Liver (tissue), 9 donors: Measurements from ENCODE around the gene STOML1. TPM values are rescaled to one million over a fixed set of nuclear protein-coding genes. Genes with fewer than 3 reads are reported as not detected.

Experiments used
- DNase-seq: peaks from one replicate; pipeline ENCODE4 v3.0.0-alpha.2; 2017; ENCODE audit warnings: low spot score
- H3K27ac ChIP-seq, 2 donors: one replicate each; pipeline ENCODE4 v1.7.0; 2013; ENCODE audit warnings: inconsistent platforms in 2 of 2, low read length in 2 of 2, control low read depth in 1 of 2, low read depth in 1 of 2, mild to moderate bottlenecking in 1 of 2
- H3K27me3 ChIP-seq, 4 donors: one replicate each; pipeline versions ENCODE4 v1.6.1 to v1.7.0; 2013; ENCODE audit warnings: low read length in 3 of 4, inconsistent platforms in 1 of 4, mild to moderate bottlenecking in 1 of 4, moderate library complexity in 1 of 4; ENCODE audit not compliant: control insufficient read depth in 4 of 4, insufficient read depth in 4 of 4
- H3K36me3 ChIP-seq, 4 donors: one replicate each; pipeline versions ENCODE4 v1.6.1 to v1.7.0; 2013; ENCODE audit warnings: low read length in 3 of 4, mild to moderate bottlenecking in 3 of 4, low read depth in 1 of 4, moderate library complexity in 1 of 4; ENCODE audit not compliant: control insufficient read depth in 4 of 4, insufficient read depth in 3 of 4
- H3K4me1 ChIP-seq, 4 donors: one replicate each; pipeline versions ENCODE4 v1.6.1 to v1.7.0; 2013; ENCODE audit warnings: low read length in 3 of 4, mild to moderate bottlenecking in 3 of 4, moderate library complexity in 1 of 4; ENCODE audit not compliant: control insufficient read depth in 4 of 4, insufficient read depth in 4 of 4
- H3K4me3 ChIP-seq, 3 donors: one replicate each; pipeline versions ENCODE4 v1.6.1 to v1.7.0; 2013; ENCODE audit warnings: low read length in 3 of 3, control low read depth in 1 of 3, low read depth in 1 of 3, mild to moderate bottlenecking in 1 of 3
- H3K9ac ChIP-seq, 2 donors: one replicate each; pipeline ENCODE4 v1.7.0; 2013; ENCODE audit warnings: low read length in 2 of 2, mild to moderate bottlenecking in 2 of 2, moderate library complexity in 2 of 2, control low read depth in 1 of 2, low read depth in 1 of 2
- H3K9me3 ChIP-seq, 4 donors: one replicate each; pipeline versions ENCODE4 v1.6.1 to v1.7.0; 2013; ENCODE audit warnings: low read length in 3 of 4; ENCODE audit not compliant: control insufficient read depth in 4 of 4
- EGR1 ChIP-seq, 2 donors: IDR thresholded peaks; 2 replicates each; pipeline ENCODE4 v1.6.1; 2016 to 2018; ENCODE audit warnings: antibody characterized with exemption in 2 of 2, low read depth in 2 of 2
- FOXA1 ChIP-seq: IDR thresholded peaks from 2 replicates; pipeline ENCODE4 v1.6.1; 2016; ENCODE audit warnings: antibody characterized with exemption
- FOXA2 ChIP-seq: IDR thresholded peaks from 2 replicates; pipeline ENCODE4 v1.6.1; 2016; ENCODE audit warnings: antibody characterized with exemption
- RAD21 ChIP-seq, 2 donors: IDR thresholded peaks; 2 replicates each; pipeline ENCODE4 v1.6.1; 2016; ENCODE audit warnings: antibody characterized with exemption in 2 of 2, mild to moderate bottlenecking in 2 of 2
- TAF1 ChIP-seq: conservative IDR thresholded peaks from 2 replicates; pipeline ENCODE4 v1.6.1; 2016; ENCODE audit warnings: antibody characterized with exemption, mild to moderate bottlenecking
- WGBS: extraction: QIAGEN DNeasy Blood & Tissue Kit; methylation state at CpG from one replicate; pipeline ENCODE4 v1.1.7; 2013; 5-methylcytosine and 5-hydroxymethylcytosine counted together
- polyA plus RNA-seq, 2 donors: library from polyadenylated mRNA; stranded (reverse) in 1 of 2; unstranded in 1 of 2; fragments of 200-250 nt in 1 of 2; fragments of >200 nt in 1 of 2; fragmentation: Nextera tagmentation in 1 of 2; extraction: Ambion mirVana in 1 of 2; gene quantifications; one replicate each; pipeline versions ENCODE4 v1.2.1 to v1.2.3, GENCODE V29; 2013 to 2015
- total RNA-seq, 2 donors: library from RNA; depleted of rRNA; stranded (reverse); fragments of >200 nt; gene quantifications; one replicate each; pipeline ENCODE4 v1.2.3, GENCODE V29; 2014
- TF ChIP-seq, protein P1 (sequence below): IDR thresholded peaks from 2 replicates; pipeline ENCODE4 v1.6.1; 2016; ENCODE audit warnings: antibody characterized with exemption, mild to moderate bottlenecking
- TF ChIP-seq, protein P2 (sequence below): IDR thresholded peaks from 2 replicates; pipeline ENCODE4 v1.6.1; 2016; ENCODE audit warnings: antibody characterized with exemption
- TF ChIP-seq, protein P3 (sequence below): IDR thresholded peaks from 2 replicates; pipeline ENCODE4 v1.6.1; 2016; ENCODE audit warnings: antibody characterized with exemption
- donor health status: healthy.
- donor health status: healthy.
- donor health status: healthy.
- donor health status: healthy.
- donor health status: healthy.

STOML1 gene
- total and polyA plus RNA-seq, 4 donors = 5.4 to 9.4 (median 6.4) TPM

DNA sequence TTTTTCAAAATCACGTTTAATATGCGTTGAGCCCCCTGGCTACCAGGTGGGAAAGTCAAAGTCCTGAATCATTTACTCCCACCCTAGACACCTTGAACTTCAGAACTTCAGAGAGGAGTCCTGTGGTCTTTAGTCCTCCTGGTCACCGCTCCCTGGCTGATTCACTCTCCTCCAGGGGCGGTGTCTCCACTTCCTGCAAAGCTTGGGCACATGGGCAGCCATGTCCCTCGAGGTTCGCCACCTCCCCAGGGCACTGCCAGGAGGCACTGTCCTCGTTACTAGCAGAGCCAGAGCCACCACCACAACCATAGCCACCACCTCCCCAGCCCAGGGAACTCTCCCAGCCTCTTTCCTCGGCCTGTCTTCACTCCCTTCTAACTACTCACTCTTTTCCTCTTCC lies 34.8 kb downstream of the STOML1 start (continued):
- TF ChIP-seq, protein P1, sequence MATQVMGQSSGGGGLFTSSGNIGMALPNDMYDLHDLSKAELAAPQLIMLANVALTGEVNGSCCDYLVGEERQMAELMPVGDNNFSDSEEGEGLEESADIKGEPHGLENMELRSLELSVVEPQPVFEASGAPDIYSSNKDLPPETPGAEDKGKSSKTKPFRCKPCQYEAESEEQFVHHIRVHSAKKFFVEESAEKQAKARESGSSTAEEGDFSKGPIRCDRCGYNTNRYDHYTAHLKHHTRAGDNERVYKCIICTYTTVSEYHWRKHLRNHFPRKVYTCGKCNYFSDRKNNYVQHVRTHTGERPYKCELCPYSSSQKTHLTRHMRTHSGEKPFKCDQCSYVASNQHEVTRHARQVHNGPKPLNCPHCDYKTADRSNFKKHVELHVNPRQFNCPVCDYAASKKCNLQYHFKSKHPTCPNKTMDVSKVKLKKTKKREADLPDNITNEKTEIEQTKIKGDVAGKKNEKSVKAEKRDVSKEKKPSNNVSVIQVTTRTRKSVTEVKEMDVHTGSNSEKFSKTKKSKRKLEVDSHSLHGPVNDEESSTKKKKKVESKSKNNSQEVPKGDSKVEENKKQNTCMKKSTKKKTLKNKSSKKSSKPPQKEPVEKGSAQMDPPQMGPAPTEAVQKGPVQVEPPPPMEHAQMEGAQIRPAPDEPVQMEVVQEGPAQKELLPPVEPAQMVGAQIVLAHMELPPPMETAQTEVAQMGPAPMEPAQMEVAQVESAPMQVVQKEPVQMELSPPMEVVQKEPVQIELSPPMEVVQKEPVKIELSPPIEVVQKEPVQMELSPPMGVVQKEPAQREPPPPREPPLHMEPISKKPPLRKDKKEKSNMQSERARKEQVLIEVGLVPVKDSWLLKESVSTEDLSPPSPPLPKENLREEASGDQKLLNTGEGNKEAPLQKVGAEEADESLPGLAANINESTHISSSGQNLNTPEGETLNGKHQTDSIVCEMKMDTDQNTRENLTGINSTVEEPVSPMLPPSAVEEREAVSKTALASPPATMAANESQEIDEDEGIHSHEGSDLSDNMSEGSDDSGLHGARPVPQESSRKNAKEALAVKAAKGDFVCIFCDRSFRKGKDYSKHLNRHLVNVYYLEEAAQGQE = no peak
- TF ChIP-seq TAF1 = no peak
- TF ChIP-seq, protein P2, sequence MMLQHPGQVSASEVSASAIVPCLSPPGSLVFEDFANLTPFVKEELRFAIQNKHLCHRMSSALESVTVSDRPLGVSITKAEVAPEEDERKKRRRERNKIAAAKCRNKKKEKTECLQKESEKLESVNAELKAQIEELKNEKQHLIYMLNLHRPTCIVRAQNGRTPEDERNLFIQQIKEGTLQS = no peak

DNA sequence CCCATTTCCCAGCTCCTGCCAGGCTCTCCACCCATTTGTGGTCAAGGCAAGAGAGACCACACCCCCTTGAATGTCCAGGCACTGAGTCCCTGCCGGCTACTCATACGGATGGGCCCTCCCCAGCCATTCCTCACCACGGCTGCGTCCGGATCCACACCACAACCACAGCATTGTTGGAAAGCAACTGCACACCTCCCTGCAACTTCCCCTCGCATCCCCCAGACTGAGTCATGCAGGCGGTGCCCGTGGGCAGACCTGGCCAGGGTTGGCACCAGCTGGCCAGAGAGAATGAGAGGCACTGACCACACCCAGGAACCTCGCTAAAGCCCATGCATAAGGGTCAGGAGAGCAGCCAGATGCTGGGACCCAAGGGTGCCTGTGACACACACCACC lies 35.4 kb downstream of the STOML1 start:
- H3K4me3 ChIP-seq = no peak overlapping the region
- peaks cover 0 to 3% (median 0%) of the 10 kb centered on the region in 4 donors for H3K27me3 ChIP-seq
- H3K36me3 ChIP-seq = no peaks in the 10 kb centered on the region
- H3K9me3 ChIP-seq = no peaks in the 10 kb centered on the region
- no peak for TF ChIP-seq RAD21 (IDR thresholded peaks at IDR 0.05)
- TF ChIP-seq, protein P3, sequence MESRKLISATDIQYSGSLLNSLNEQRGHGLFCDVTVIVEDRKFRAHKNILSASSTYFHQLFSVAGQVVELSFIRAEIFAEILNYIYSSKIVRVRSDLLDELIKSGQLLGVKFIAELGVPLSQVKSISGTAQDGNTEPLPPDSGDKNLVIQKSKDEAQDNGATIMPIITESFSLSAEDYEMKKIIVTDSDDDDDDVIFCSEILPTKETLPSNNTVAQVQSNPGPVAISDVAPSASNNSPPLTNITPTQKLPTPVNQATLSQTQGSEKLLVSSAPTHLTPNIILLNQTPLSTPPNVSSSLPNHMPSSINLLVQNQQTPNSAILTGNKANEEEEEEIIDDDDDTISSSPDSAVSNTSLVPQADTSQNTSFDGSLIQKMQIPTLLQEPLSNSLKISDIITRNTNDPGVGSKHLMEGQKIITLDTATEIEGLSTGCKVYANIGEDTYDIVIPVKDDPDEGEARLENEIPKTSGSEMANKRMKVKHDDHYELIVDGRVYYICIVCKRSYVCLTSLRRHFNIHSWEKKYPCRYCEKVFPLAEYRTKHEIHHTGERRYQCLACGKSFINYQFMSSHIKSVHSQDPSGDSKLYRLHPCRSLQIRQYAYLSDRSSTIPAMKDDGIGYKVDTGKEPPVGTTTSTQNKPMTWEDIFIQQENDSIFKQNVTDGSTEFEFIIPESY = no peak
- no peak for TF ChIP-seq FOXA2
- TF ChIP-seq TAF1 = no peak
- TF ChIP-seq FOXA1 = no peak
- TF ChIP-seq, protein P1 = no peak
- TF ChIP-seq EGR1 (IDR thresholded peaks at IDR 0.05; ENCODE audit: low read depth in 2 of 2) = no peak
- H3K27ac ChIP-seq = no peak overlapping the region
- no peak for DNase-seq
- WGBS = 70% methylated on average over 9 of the region's 9 CpGs
- H3K4me1 ChIP-seq = no peaks in the 10 kb centered on the region
- H3K9ac ChIP-seq = no peak overlapping the region

DNA sequence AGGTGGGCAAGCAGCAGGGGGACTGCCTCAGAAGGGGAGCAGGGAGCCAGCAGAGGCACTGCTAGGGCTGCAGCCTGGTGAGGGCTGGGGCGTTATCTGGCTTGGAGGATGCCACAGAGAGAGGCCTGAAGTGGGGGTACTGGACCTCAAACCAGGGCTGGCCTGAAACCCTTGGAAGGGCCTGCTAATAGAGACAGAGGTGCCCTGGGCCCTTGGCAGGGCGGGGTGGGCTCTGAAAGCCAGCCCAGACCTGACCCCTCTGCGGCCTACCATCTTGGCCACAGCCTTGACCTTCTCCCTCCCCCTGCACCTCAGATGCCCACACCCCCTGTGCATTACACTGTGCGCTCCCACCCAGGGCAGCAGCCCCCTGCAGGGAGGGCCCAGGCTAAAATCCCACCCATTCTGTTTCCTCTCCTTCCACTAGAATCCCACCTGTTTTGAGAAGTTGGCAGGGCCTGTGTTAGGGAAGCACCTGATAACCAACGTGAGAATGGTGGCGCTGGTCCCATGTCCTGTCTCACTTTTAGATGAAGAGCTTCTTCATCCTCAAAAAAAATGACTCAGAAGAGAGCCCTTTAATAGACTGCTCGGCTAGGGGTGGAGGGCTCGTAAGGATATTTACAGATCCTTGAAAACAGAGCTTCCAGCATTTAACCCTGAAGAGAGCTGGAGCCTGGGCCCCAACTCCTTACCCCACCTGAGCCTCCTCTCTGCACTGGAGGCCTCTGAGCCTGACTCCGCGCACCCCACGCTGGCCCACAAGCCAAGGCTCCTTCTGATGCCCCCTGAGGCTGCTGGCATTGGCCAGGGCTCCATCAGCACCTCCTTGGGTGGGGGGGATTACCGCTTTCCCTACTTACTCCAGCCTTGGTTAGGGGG lies 36.0 kb downstream of the STOML1 start:
- 91% methylated on average over 12 of the region's 12 CpGs for WGBS
- Histone ChIP-seq H3K4me3 (no peak overlapping the region), H3K4me1 (no peaks in the 10 kb centered on the region), H3K9me3 (no peaks in the 10 kb centered on the region), H3K27me3 (peaks cover 0 to 3% (median 0%) of the 10 kb centered on the region in 4 donors), H3K36me3 (no peaks in the 10 kb centered on the region), H3K27ac (no peak overlapping the region), H3K9ac (no peak overlapping the region)
- no peak for DNase-seq
- TF ChIP-seq FOXA1 = no peak
